OCI-LY1 (cell line): ENCODE data around the gene KIAA1755.

ENCODE experiments used
- CTCF ChIP-seq: fragments of 200-600 bp; sonication (generic), shearing (Covaris generic); IDR thresholded peaks from 2 replicates; pipeline ENCODE4 v1.5.1; 2017; ENCODE audit warnings: mild to moderate bottlenecking, antibody characterized with exemption, low read length, moderate library complexity, mixed read lengths
- EZH2 ChIP-seq: fragments of 200-600 bp; sonication (generic), shearing (Covaris generic); IDR thresholded peaks from 2 replicates; pipeline ENCODE4 v1.8.0; 2017; ENCODE audit warnings: borderline replicate concordance, mixed run types, mild to moderate bottlenecking, antibody characterized with exemption, low read length, moderate library complexity, mixed read lengths

GRCh38 chr20:38295811-38296210 lies 35.3 kb upstream of the KIAA1755 start:
- TF ChIP-seq CTCF (no peak), EZH2 (no peak)
